CD8-positive, alpha-beta memory T cell (primary cell): ENCODE data around the gene PTPRC. TPM values are rescaled to one million over a fixed set of nuclear protein-coding genes. Genes with fewer than 3 reads are reported as not detected.

ENCODE experiments used
- CTCF ChIA-PET: fragments of 350-600 bp; sonication (Branson Sonifier 250); formaldehyde crosslinking; loops from one replicate; lab custom pipeline; 2021; ENCODE audit warnings: antibody characterized with exemption; lab: Charles Lee
- POLR2A ChIA-PET: fragments of 350-600 bp; sonication (Branson Sonifier 250); formaldehyde crosslinking; loops from one replicate; lab custom pipeline; 2021; ENCODE audit warnings: antibody characterized with exemption; lab: Charles Lee
- DNase-seq, 5 donors: peaks; one replicate each; pipeline versions ENCODE4 v3.0.0 to v3.0.0-alpha.2; 2020 to 2022; ENCODE audit warnings: mixed read lengths in 1 of 5
- H3K27ac ChIP-seq: one replicate; pipeline ENCODE4 v1.7.0; 2013; ENCODE audit warnings: low read depth, mild to moderate bottlenecking, low read length, moderate library complexity
- H3K27me3 ChIP-seq: 2 replicates; pipeline ENCODE4 v1.7.0; 2013; ENCODE audit warnings: low read length, mild to moderate bottlenecking; ENCODE audit not compliant: insufficient read depth, poor library complexity, severe bottlenecking
- H3K36me3 ChIP-seq: 2 replicates; pipeline ENCODE4 v1.7.0; 2013; ENCODE audit warnings: mild to moderate bottlenecking, low read length, moderate library complexity; ENCODE audit not compliant: insufficient read depth
- H3K4me1 ChIP-seq: 2 replicates; pipeline ENCODE4 v1.7.0; 2013; ENCODE audit warnings: mild to moderate bottlenecking, low read length, moderate library complexity; ENCODE audit not compliant: insufficient read depth
- H3K4me3 ChIP-seq: 2 replicates; pipeline ENCODE4 v1.7.0; 2013; ENCODE audit warnings: mild to moderate bottlenecking, low read length
- H3K9me3 ChIP-seq: 2 replicates; pipeline ENCODE4 v1.7.0; 2013; ENCODE audit warnings: mild to moderate bottlenecking, low read length
- H3K27ac Mint-ChIP-seq, 8 donors: one replicate each; pipeline ENCODE4 v1.8.0; 2020 to 2021; ENCODE audit warnings: mixed read lengths in 8 of 8, mild to moderate bottlenecking in 6 of 8, inconsistent platforms in 3 of 8, moderate library complexity in 3 of 8
- H3K27me3 Mint-ChIP-seq, 2 donors: one replicate each; pipeline ENCODE4 v1.8.0; 2020 to 2021; ENCODE audit warnings: mixed read lengths in 2 of 2, mild to moderate bottlenecking in 1 of 2, moderate library complexity in 1 of 2
- H3K36me3 Mint-ChIP-seq, 3 donors: one replicate each; pipeline ENCODE4 v1.8.0; 2020 to 2021; ENCODE audit warnings: mixed read lengths in 3 of 3, inconsistent platforms in 1 of 3, mild to moderate bottlenecking in 1 of 3
- H3K4me1 Mint-ChIP-seq, 3 donors: one replicate each; pipeline ENCODE4 v1.8.0; 2020 to 2021; ENCODE audit warnings: mixed read lengths in 3 of 3, inconsistent platforms in 1 of 3, mild to moderate bottlenecking in 1 of 3
- H3K4me3 Mint-ChIP-seq, 7 donors: one replicate each; pipeline ENCODE4 v1.8.0; 2020 to 2021; ENCODE audit warnings: mixed read lengths in 7 of 7, mild to moderate bottlenecking in 6 of 7, moderate library complexity in 4 of 7, inconsistent platforms in 2 of 7
- H3K9me3 Mint-ChIP-seq, 5 donors: one replicate each; pipeline ENCODE4 v1.8.0; 2020 to 2022; ENCODE audit warnings: mixed read lengths in 5 of 5, mild to moderate bottlenecking in 3 of 5, moderate library complexity in 2 of 5, inconsistent platforms in 1 of 5
- polyA plus RNA-seq: library from polyadenylated mRNA; unstranded; fragments of 300-500 nt; fragmentation: Illumina TruSeq; gene quantifications from one replicate; pipeline ENCODE4 v1.2.3, GENCODE V29; 2021
- total RNA-seq, 2 experiments: library from RNA; stranded (reverse); gene quantifications; one replicate each; pipeline ENCODE4 v1.2.3, GENCODE V29; 2021

PTPRC gene
- total and polyA plus RNA-seq, 3 experiments from 2014 or later, result 311 to 1,381 (median 319) TPM

- no peak for DNase-seq
- peak overlapping the region; percentile 85 to 96 (median 91) for H3K4me3 Mint-ChIP-seq
- POLR2A ChIA-PET, result interaction anchor here (1.0 to 1.4 kb wide), 2 partner anchors 22 to 36 kb away, joined by 3 to 8 read pairs; no protein-coding TSS in a partner anchor
- no peaks in the 10 kb centered on the region for H3K27me3 Mint-ChIP-seq
- no peaks in the 10 kb centered on the region for H3K9me3 Mint-ChIP-seq
- H3K4me1 Mint-ChIP-seq, result peaks cover 40 to 61% (median 42%) of the 10 kb centered on the region in 3 donors
- CTCF ChIA-PET, result no interaction called here
- H3K27ac Mint-ChIP-seq, result peak overlapping the region; percentile 87 to 99 (median 92)
- Histone ChIP-seq H3K36me3 (peaks cover 27% of the 10 kb centered on the region), H3K9me3 (no peaks in the 10 kb centered on the region), H3K4me3 (peak overlapping the region; percentile 85), H3K27ac (peak overlapping the region; percentile 91), H3K4me1 (peaks cover 52% of the 10 kb centered on the region), H3K27me3 (no peaks in the 10 kb centered on the region)
- peaks cover 29 to 68% (median 29%) of the 10 kb centered on the region in 3 donors for H3K36me3 Mint-ChIP-seq
Observed at GRCh38 chr1:198642983-198643382, 4.1 kb downstream of the PTPRC start.

DNA sequence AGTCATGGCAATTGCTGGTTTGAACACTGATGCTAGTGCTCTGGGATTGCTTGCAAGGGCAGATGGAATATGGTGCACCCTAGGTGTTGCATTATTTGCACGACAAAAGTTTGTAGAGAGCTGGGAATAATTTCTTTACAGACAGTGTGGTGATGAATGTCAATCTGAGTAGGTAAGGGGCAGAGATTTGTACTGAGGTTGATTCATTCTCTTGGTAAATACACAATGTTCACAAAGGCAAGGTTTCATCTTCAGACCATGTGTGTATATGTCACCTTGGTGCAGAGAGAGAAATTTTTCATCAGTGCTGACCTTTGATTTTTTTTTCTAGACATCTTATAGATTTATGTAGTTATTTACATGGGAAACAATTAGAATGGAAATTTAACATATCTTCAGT is 5.0 kb downstream of the PTPRC start:
- Mint-ChIP-seq H3K4me3 (peak overlapping the region; percentile 85 to 96 (median 91)), H3K9me3 (no peaks in the 10 kb centered on the region), H3K36me3 (peaks cover 29 to 75% (median 31%) of the 10 kb centered on the region in 3 donors), H3K27ac (peak overlapping the region; percentile 87 to 99 (median 92)), H3K27me3 (no peaks in the 10 kb centered on the region), H3K4me1 (peaks cover 40 to 63% (median 44%) of the 10 kb centered on the region in 3 donors)
- ChIA-PET CTCF (interaction anchor here (1.3 kb wide), 1 partner anchor 35 kb away, joined by 3 read pairs; no protein-coding TSS in a partner anchor), POLR2A (interaction anchor here (0.6 to 1.5 kb wide), 3 partner anchors 21 to 478 kb away, joined by 3 to 4 read pairs (median 4); no protein-coding TSS in a partner anchor)
- no peaks in the 10 kb centered on the region for H3K27me3 ChIP-seq
- H3K4me1 ChIP-seq, result peaks cover 54% of the 10 kb centered on the region
- peak overlapping the region; percentile 85 for H3K4me3 ChIP-seq
- no peak overlapping the region for H3K27ac ChIP-seq
- no peaks in the 10 kb centered on the region for H3K9me3 ChIP-seq
- DNase-seq, result no peak
- peaks cover 27% of the 10 kb centered on the region for H3K36me3 ChIP-seq

DNA sequence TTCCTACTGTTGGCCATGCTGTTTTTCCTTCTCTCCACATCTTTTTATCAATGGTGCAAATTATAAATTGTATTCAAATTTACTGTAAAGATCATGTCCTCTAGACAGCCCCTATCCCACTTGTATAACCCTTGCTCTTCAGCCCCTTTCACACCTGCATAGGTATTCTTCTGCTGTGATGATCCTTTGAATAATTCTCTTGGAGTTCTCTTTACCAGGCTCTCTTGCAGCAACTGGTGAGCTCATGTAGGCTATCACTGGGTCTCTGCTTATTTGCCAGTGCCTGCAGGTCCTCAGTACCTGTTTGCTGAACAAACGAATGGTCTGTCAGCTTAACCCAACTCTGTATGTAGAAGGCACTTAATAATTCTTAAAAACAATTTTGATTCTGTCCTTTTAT is 8.2 kb downstream of the PTPRC start:
- Mint-ChIP-seq H3K4me1 (peaks cover 69 to 95% (median 72%) of the 10 kb centered on the region in 3 donors), H3K9me3 (no peaks in the 10 kb centered on the region), H3K27me3 (no peaks in the 10 kb centered on the region), H3K36me3 (peaks cover 35 to 85% (median 44%) of the 10 kb centered on the region in 3 donors), H3K4me3 (peak overlapping the region; percentile 80 to 93 (median 84)), H3K27ac (peak overlapping the region; percentile 59 to 95 (median 84))
- CTCF ChIA-PET, result no interaction called here
- no peaks in the 10 kb centered on the region for H3K9me3 ChIP-seq
- peak overlapping the region; percentile 57 for H3K4me3 ChIP-seq
- POLR2A ChIA-PET, result no interaction called here
- no peak overlapping the region for H3K27ac ChIP-seq
- peaks cover 28% of the 10 kb centered on the region for H3K36me3 ChIP-seq
- no peak for DNase-seq
- no peaks in the 10 kb centered on the region for H3K27me3 ChIP-seq
- peaks cover 83% of the 10 kb centered on the region for H3K4me1 ChIP-seq

- Histone ChIP-seq H3K4me3 (peak overlapping the region; percentile 52), H3K4me1 (peaks cover 91% of the 10 kb centered on the region), H3K9me3 (no peaks in the 10 kb centered on the region), H3K36me3 (peaks cover 18% of the 10 kb centered on the region), H3K27me3 (no peaks in the 10 kb centered on the region), H3K27ac (no peak overlapping the region)
- ChIA-PET CTCF (interaction anchor here (1.2 kb wide), 2 partner anchors 23 to 27 kb away, joined by 3 to 4 read pairs; no protein-coding TSS in a partner anchor), POLR2A (interaction anchor here (1.1 to 1.8 kb wide), 2 partner anchors 9 to 29 kb away, joined by 4 to 7 read pairs; no protein-coding TSS in a partner anchor)
- no peaks in the 10 kb centered on the region for H3K27me3 Mint-ChIP-seq
- H3K4me1 Mint-ChIP-seq, result peaks cover 72 to 97% (median 79%) of the 10 kb centered on the region in 3 donors
- no peaks in the 10 kb centered on the region for H3K9me3 Mint-ChIP-seq
- no peak for DNase-seq
- peaks cover 22 to 81% (median 35%) of the 10 kb centered on the region in 3 donors for H3K36me3 Mint-ChIP-seq
- peak overlapping the region; percentile 75 to 96 (median 92) for H3K27ac Mint-ChIP-seq
- peak overlapping the region; percentile 75 to 88 (median 81) for H3K4me3 Mint-ChIP-seq
Observed at GRCh38 chr1:198648592-198648991, 9.8 kb downstream of the PTPRC start.

GRCh38 chr1:198649232-198649967 is 10.6 kb downstream of the PTPRC start:
- peak overlapping the region; percentile 75 to 88 (median 81) for H3K4me3 Mint-ChIP-seq
- no peak for DNase-seq
- peak overlapping the region; percentile 17 for H3K27ac ChIP-seq
- peak overlapping the region; percentile 75 to 96 (median 92) for H3K27ac Mint-ChIP-seq
- no peaks in the 10 kb centered on the region for H3K9me3 ChIP-seq
- ChIA-PET CTCF (interaction anchor here (0.8 to 1.9 kb wide), 4 partner anchors 9 to 32 kb away, joined by 3 to 6 read pairs (median 4); no protein-coding TSS in a partner anchor), POLR2A (interaction anchor here (0.8 to 3.7 kb wide), 7 partner anchors 10 to 31 kb away, joined by 3 to 40 read pairs (median 5); partner anchors contain the start of gene PTPRC)
- H3K4me1 ChIP-seq, result peaks cover 93% of the 10 kb centered on the region
- H3K36me3 Mint-ChIP-seq, result peaks cover 20 to 78% (median 32%) of the 10 kb centered on the region in 3 donors
- no peaks in the 10 kb centered on the region for H3K27me3 ChIP-seq
- peaks cover 73 to 97% (median 78%) of the 10 kb centered on the region in 3 donors for H3K4me1 Mint-ChIP-seq
- peaks cover 14% of the 10 kb centered on the region for H3K36me3 ChIP-seq
- peak overlapping the region; percentile 52 for H3K4me3 ChIP-seq
- no peaks in the 10 kb centered on the region for H3K27me3 Mint-ChIP-seq
- H3K9me3 Mint-ChIP-seq, result no peaks in the 10 kb centered on the region

GRCh38 chr1:198649968-198650338 is 11.1 kb downstream of the PTPRC start:
- Histone ChIP-seq H3K4me3 (peak overlapping the region; percentile 52), H3K36me3 (peaks cover 14% of the 10 kb centered on the region), H3K27me3 (no peaks in the 10 kb centered on the region), H3K4me1 (peaks cover 91% of the 10 kb centered on the region), H3K27ac (peak overlapping the region; percentile 17), H3K9me3 (no peaks in the 10 kb centered on the region)
- Mint-ChIP-seq H3K27ac (peak overlapping the region; percentile 75 to 96 (median 92)), H3K36me3 (peaks cover 20 to 77% (median 30%) of the 10 kb centered on the region in 3 donors), H3K9me3 (no peaks in the 10 kb centered on the region), H3K27me3 (no peaks in the 10 kb centered on the region), H3K4me3 (peak overlapping the region; percentile 75 to 88 (median 81)), H3K4me1 (peaks cover 74 to 97% (median 80%) of the 10 kb centered on the region in 3 donors)
- no peak for DNase-seq
- ChIA-PET CTCF (interaction anchor here (0.8 to 2.5 kb wide), 7 partner anchors 9 to 32 kb away, joined by 3 to 7 read pairs (median 5); no protein-coding TSS in a partner anchor), POLR2A (interaction anchor here (0.8 to 3.7 kb wide), 7 partner anchors 9 to 31 kb away, joined by 3 to 40 read pairs (median 5); partner anchors contain the start of gene PTPRC)

GRCh38 chr1:198650506-198650905 is 11.7 kb downstream of the PTPRC start:
- H3K4me1 ChIP-seq, result peaks cover 91% of the 10 kb centered on the region
- H3K36me3 ChIP-seq, result peaks cover 12% of the 10 kb centered on the region
- no peak for DNase-seq
- peak overlapping the region; percentile 75 to 88 (median 81) for H3K4me3 Mint-ChIP-seq
- H3K27ac ChIP-seq, result no peak overlapping the region
- H3K27me3 Mint-ChIP-seq, result no peaks in the 10 kb centered on the region
- no peaks in the 10 kb centered on the region for H3K9me3 Mint-ChIP-seq
- POLR2A ChIA-PET, result interaction anchor here (0.6 to 3.7 kb wide), 6 partner anchors 9 to 123 kb away, joined by 4 to 40 read pairs (median 6); partner anchors contain the start of gene PTPRC
- no peaks in the 10 kb centered on the region for H3K9me3 ChIP-seq
- CTCF ChIA-PET, result interaction anchor here (1.1 to 2.5 kb wide), 6 partner anchors 9 to 31 kb away, joined by 4 to 7 read pairs (median 6); no protein-coding TSS in a partner anchor
- no peaks in the 10 kb centered on the region for H3K27me3 ChIP-seq
- H3K27ac Mint-ChIP-seq, result peak overlapping the region; percentile 75 to 96 (median 92)
- peaks cover 23 to 74% (median 30%) of the 10 kb centered on the region in 3 donors for H3K36me3 Mint-ChIP-seq
- peaks cover 73 to 97% (median 81%) of the 10 kb centered on the region in 3 donors for H3K4me1 Mint-ChIP-seq
- H3K4me3 ChIP-seq, result peak overlapping the region; percentile 52
